ENCODE data around the gene GPSM3.
"Not testable (repeated sequence)": the region's sequence is repeated elsewhere in the genome, so short reads cannot be mapped to it uniquely, and the experiment has no call there.

The GPSM3 gene

DNA sequence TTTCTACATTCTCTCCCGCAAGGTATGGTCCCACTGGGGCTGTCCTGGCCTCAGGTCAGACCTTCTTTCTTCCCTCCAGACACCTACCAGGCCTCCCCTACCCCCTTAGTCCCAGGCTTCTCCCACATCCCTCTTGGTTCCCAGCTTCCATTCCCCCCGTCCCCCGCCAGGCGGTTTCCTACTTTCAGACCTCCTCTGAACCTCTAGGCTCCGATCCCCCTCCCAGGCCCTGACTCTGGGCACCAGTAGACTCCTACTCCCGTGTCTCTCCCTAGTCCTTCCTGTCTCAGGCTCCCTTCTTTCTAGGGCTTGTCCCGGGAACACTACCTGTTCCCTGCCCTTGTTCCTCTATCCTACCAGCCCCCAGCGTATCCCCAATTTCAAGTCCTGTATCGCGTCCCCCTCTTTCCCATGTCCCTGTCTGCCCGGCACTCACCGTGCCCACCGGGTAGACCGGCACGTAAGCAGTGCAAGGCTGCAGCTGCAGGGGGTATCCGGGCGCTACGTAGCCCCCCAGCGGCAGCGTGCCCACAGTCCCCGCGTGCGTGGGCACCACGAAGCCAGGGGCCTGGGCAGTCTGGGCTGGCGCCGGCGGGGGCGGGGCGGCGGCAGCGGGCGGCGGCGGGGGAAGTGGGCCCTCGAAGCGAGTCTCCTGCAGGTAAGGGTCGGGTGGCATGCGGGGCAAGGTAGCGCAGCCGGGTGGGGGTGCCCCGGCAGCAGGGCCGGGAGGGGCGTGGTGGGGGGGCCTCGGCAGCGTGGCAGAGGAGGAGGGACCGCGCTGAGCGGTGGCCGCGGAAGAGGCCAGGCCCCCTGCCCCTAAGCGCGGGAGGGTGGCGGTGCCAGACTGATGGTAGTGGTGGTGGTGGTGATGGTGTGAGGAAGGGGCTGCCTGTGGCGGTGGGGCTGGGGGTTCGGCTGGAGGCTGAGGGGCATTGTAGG is 42.2 kb downstream of the GPSM3 start:
- no peak for DNase-seq (ENCODE audit: low spot score)

DNA sequence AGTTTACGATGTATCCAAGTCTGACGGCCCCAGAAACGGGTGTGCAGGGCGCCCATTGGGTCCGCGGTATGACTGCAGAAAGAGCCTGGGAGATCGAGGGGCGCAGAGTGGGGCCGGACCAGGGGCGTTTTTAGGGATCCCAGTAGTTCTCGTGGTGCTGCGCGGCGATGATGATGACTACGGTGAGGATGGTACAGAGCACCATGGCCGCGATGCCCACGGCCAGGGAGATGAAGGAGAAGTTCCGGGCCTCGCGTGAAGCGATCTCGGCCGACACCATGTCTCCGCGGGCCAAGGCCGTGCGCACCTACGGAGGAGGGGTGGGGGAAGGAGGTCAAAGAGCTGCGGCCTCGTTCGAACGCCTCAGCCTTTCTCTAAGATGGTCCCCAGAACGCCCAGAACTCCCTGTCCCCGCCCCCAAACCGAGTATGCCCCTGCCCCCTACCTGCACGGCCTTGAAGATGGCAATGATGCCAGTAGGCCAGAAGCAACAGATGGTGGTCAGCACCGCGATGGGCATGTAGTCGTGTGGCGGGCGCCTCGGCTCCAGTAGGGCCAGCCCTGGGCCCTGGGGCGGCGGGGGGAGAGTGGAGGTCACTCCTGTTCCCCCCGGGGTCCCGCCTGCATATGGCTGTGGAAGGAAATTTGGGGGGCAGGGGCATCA is 43.2 kb downstream of the GPSM3 start:
- no peak for DNase-seq (ENCODE audit: low spot score)

DNA sequence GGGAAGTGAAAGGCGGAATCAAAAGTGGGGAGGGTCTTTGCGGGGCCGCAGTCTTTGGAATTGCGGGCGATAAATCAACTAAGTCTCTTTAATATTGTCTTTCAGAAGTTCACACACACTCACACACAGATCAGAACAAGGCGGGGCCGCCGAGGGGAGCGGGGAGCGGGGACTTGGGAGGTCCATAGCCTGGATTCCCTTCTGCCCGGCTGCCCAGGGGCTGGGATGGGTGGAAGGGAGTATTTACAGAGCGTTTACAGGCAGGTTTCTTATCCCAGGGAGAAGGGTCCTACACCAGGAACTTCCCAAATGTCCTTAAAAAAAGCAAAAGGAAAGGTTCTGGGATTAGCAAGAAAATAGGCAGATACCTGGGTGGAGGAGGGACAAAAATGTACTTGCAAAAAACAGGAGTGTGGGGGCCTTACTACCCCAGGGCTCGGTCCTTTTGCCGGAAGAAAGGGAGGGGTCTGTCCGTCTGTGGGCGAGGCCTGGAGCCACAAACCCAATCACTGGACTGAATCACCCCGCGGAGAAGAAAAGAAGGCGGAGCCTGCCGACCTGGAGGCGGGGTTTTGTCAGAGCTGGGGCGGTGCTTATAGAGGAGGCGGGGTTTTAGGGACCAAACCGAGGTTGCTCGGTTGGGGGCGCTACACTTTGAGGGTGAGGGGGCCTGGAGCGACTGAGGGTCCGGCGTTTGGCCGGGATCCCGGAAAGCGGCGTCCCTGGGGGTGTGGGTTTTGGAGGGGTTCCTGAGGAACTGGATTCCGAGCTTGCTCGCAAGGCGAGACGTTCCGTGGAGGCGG is 44.0 kb downstream of the GPSM3 start:
- DNase-seq (ENCODE audit: low spot score) = peak; percentile 64

DNA sequence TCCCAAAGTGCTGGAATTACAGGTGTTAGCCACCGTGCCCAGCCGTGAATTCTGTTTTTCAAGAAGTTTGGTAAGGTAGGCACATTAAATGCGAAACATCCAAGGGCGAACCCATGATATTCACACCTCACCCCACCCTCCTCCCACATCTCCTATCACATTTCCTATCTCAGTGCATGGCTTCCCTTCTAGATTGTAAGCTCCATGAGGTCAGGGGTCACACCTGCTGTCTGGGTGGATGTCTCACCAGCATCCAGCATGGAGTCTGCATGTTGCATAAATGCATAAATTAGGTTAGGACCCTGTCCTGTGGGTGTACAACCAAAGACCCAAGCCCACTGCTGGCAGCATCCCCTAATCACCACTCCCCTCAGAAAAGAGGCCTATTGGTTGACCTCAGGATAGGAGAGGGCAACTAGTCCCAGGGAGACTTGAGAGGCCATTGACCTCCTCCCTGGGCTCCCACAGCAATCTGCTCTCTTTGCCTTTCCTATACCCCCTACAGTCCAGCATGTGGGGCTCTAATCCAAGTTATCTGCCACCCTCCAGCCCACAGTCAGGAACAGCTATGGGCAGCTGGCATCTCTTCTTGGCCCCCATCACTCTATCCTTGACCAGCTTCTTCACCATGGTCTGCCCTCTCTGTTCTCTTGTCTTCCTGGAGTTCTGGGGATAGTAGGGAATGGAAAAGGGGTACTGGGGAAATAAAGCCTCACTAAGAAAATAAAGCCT is 44.9 kb downstream of the GPSM3 start:
- DNase-seq (ENCODE audit: low spot score) = no peak

DNA sequence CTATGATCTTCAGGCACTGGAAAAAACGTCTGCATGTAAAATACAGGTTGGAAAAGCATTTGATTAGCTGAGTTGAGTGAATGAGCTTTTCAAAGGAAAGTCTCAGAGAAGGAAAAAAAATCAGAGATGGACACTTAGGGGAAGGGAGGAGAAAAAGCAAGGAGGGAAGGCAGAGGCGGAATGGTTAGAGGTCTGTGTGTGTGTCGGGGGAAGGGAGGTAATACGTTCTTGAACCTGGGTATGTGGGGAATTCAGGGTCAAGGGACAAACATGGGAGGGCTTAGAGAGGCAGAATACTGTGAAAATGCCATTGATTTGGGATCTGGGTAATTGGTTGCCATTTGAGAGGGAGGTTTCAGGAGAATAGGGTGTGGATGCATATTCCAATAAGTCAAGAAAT is 45.8 kb downstream of the GPSM3 start:
- DNase-seq (ENCODE audit: low spot score) = no peak

DNA sequence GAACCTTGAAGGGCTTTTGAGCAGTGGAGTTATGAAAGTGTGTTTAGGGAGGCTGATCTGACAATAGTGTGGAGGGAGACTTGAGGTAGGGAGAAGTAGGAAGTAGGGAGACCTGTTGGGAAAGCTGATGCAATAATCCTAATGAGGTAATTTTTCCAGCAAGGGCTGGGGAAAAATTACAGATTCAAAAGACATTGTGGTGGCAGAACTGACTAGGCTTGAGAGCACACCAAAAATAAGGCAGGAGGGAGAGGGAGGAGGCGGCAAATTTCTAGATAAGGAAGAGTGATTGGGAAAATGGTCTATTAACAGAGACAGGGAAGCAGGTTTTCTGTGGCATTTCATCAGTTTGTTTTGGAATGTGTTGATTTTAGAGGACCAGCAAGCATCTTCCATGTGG is 46.2 kb downstream of the GPSM3 start:
- DNase-seq (ENCODE audit: low spot score) = no peak

DNA sequence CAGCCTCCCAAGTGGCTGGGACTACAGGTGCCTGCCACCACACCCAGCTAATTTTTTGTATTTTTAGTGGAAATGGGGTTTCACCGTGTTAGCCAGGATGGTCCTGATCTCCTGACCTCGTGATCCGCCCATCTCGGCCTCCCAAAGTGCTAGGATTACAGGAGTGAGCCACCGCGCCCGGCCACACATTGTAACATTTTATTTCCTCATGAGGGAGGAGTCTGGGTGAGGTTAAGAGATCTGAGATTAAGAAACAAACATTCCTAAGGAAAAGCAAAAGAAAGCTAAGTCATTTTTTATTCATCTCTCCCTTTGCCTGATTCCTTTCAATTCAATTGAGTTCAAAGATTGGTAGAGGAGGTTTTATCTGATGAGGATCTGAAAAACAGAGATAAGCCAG is 48.2 kb downstream of the GPSM3 start:
- not testable (repeated sequence) for DNase-seq (ENCODE audit: low spot score)
